Tibial nerve (tissue), 3 donors: ENCODE measurements around the gene KRTAP3-1.

Experiments
- POLR2A ChIP-seq, 2 donors: fragments of 450-650 bp; IDR thresholded peaks; one replicate each; pipeline ENCODE4 v1.6.1; 2017; ENCODE audit warnings: antibody characterized with exemption in 2 of 2, mild to moderate bottlenecking in 2 of 2, moderate library complexity in 2 of 2
- TF ChIP-seq, protein P1 (sequence below), 5 experiments: fragments of 200-600 bp in 3 of 5; fragments of 450-650 bp in 2 of 5; sonication (generic) in 3 of 5; IDR thresholded peaks; one replicate each; pipeline ENCODE4 v1.5.1; 2016 to 2019; ENCODE audit warnings: antibody characterized with exemption in 5 of 5, mild to moderate bottlenecking in 3 of 5, moderate library complexity in 2 of 5

DNA sequence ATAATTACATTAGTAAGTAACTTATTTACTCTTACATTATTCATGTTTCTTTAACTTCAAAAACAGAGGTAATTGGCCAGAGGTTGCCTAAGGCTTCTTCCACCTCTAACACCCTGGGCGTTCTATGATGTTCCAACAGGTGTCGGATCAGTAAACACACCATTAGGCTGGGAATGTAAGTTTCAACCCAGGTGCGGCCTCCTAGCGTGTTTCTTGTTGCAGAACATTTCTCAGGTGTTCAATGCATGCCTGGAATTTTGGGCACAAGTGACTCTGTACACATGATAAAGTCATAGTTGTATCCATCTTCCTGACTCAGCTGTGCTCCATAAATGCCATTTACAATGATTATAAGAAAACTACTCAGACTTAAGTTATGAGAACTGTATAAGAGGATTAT is 45.1 kb upstream of the KRTAP3-1 start:
- TF ChIP-seq POLR2A (IDR thresholded peaks at IDR 0.05), result no peak
- TF ChIP-seq, protein P1, sequence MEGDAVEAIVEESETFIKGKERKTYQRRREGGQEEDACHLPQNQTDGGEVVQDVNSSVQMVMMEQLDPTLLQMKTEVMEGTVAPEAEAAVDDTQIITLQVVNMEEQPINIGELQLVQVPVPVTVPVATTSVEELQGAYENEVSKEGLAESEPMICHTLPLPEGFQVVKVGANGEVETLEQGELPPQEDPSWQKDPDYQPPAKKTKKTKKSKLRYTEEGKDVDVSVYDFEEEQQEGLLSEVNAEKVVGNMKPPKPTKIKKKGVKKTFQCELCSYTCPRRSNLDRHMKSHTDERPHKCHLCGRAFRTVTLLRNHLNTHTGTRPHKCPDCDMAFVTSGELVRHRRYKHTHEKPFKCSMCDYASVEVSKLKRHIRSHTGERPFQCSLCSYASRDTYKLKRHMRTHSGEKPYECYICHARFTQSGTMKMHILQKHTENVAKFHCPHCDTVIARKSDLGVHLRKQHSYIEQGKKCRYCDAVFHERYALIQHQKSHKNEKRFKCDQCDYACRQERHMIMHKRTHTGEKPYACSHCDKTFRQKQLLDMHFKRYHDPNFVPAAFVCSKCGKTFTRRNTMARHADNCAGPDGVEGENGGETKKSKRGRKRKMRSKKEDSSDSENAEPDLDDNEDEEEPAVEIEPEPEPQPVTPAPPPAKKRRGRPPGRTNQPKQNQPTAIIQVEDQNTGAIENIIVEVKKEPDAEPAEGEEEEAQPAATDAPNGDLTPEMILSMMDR (IDR thresholded peaks at IDR 0.05), result no peak
